ENCODE measurements around the gene MRGPRF.

GRCh38 chr11:69000831-69001242, 12.2 kb downstream of the MRGPRF start:
- no peak for TF ChIP-seq POLR2A (IDR thresholded peaks at IDR 0.05)
- peak in 10 of 12 donors; percentile 15 to 47 (median 26) for TF ChIP-seq CTCF (IDR thresholded peaks at IDR 0.05)
